Adipocyte (in vitro differentiated cells): ENCODE data around the gene MAML3.
A peak's percentile ranks its signal among the peaks of the same experiment; 100 is the strongest.

Experiments used
- DNase-seq: peaks from one replicate; pipeline ENCODE4 v3.0.0-alpha.2; 2015; ENCODE audit warnings: low read depth
- H3K27me3 ChIP-seq: replicated peaks from 2 replicates; pipeline ENCODE4 v1.7.0; 2013; ENCODE audit warnings: mild to moderate bottlenecking, low read length, moderate library complexity; ENCODE audit not compliant: control insufficient read depth, insufficient read depth
- H3K36me3 ChIP-seq: 2 replicates; pipeline ENCODE4 v1.7.0; 2013; ENCODE audit warnings: low read length, mild to moderate bottlenecking, moderate library complexity; ENCODE audit not compliant: control insufficient read depth, insufficient read depth, severe bottlenecking
- H3K4me1 ChIP-seq: 2 replicates; pipeline ENCODE4 v1.7.0; 2013; ENCODE audit warnings: mild to moderate bottlenecking, low read length, moderate library complexity; ENCODE audit not compliant: control insufficient read depth, insufficient read depth
- H3K4me3 ChIP-seq: 2 replicates; pipeline ENCODE4 v1.7.0; 2013; ENCODE audit warnings: mild to moderate bottlenecking, low read length, moderate library complexity
- H3K9ac ChIP-seq: 2 replicates; pipeline ENCODE4 v1.7.0; 2013; ENCODE audit warnings: mild to moderate bottlenecking, low read length, moderate library complexity
- H3K9me3 ChIP-seq: 2 replicates; pipeline ENCODE4 v1.7.0; 2013; ENCODE audit warnings: mild to moderate bottlenecking, low read length, moderate library complexity; ENCODE audit not compliant: control insufficient read depth

Gene MAML3

GRCh38 chr4:139843641-139844040 lies 310.3 kb downstream of the MAML3 start:
- H3K27me3 ChIP-seq: no peaks in the 10 kb centered on the region
- H3K9me3 ChIP-seq: no peaks in the 10 kb centered on the region
- no peak overlapping the region for H3K9ac ChIP-seq
- no peak for DNase-seq
- no peaks in the 10 kb centered on the region for H3K36me3 ChIP-seq
- no peaks in the 10 kb centered on the region for H3K4me1 ChIP-seq
- no peak overlapping the region for H3K4me3 ChIP-seq

DNA sequence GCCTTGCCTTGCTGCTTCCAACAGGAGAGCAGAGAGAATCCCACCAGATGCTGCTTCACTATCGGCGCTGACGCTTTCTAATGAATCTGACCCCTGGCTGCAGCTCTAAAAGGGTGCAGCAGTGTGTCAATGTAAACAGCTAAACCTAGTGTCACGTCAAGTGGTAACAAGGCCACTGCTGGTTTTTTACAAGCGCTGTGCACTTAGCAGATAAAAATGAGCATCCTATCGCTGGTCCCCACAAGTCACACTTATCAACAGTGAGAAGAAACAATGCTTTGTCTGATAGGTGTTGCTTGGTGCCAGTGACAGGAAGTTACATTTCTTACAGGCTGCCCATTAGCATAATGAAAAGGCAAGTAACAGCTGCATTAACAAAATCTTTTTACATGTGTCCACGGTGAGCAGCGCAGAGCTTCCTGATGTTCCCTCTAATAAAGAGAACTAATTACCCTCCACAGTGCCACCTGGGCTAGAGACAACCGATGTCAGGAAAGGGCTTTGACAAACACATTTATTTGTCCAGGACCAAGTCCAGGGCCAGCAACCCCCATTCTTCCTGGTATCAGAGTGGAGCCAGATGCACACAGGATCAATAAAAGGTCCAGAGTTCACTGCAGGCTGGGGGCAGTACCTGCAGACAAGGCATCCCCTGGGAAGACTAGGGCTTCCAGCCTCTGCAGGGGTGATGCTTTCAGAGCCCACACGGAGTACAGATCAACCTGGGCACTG lies 312.4 kb downstream of the MAML3 start:
- no peak for DNase-seq
- H3K9me3 ChIP-seq: no peaks in the 10 kb centered on the region
- H3K9ac ChIP-seq: no peak overlapping the region
- no peaks in the 10 kb centered on the region for H3K4me1 ChIP-seq
- H3K4me3 ChIP-seq: no peak overlapping the region
- no peaks in the 10 kb centered on the region for H3K27me3 ChIP-seq
- no peaks in the 10 kb centered on the region for H3K36me3 ChIP-seq

GRCh38 chr4:139840773-139841172 lies 313.2 kb downstream of the MAML3 start:
- no peaks in the 10 kb centered on the region for H3K36me3 ChIP-seq
- H3K4me1 ChIP-seq: no peaks in the 10 kb centered on the region

GRCh38 chr4:139839403-139840031 lies 314.5 kb downstream of the MAML3 start:
- Histone ChIP-seq H3K4me3 (no peak overlapping the region), H3K9ac (no peak overlapping the region)
- DNase-seq: no peak

More at GRCh38 chr4:139840773-139841172, 313.2 kb downstream of the MAML3 start:
- Histone ChIP-seq H3K27me3 (no peaks in the 10 kb centered on the region), H3K9me3 (no peaks in the 10 kb centered on the region), H3K9ac (no peak overlapping the region), H3K4me3 (no peak overlapping the region)
- DNase-seq: no peak

DNA sequence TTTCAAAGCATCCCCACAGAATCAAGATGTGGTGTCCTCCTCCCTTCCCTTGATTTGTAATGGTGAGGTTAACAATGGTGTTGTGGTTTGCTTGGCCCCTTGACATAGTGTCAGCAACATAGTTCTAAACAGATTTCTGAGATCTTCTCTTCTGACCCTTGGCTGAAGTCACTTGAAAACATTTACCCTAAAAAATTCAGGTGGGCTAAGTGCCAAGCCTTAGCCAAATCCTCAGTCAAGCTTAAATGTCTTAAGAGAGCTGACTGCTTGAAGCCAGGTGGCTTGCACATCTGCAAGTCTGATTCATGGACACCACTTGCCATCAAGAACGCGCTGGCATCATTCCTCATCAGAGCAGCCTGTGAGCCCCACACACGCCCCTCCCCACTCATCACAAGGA lies 315.2 kb downstream of the MAML3 start:
- Histone ChIP-seq H3K9ac (no peak overlapping the region), H3K36me3 (no peaks in the 10 kb centered on the region), H3K27me3 (no peaks in the 10 kb centered on the region), H3K9me3 (no peaks in the 10 kb centered on the region), H3K4me1 (no peaks in the 10 kb centered on the region), H3K4me3 (no peak overlapping the region)
- no peak for DNase-seq

More at GRCh38 chr4:139839403-139840031, 314.5 kb downstream of the MAML3 start:
- Histone ChIP-seq H3K27me3 (no peaks in the 10 kb centered on the region), H3K36me3 (no peaks in the 10 kb centered on the region), H3K9me3 (no peaks in the 10 kb centered on the region), H3K4me1 (no peaks in the 10 kb centered on the region)

- H3K27me3 ChIP-seq: no peaks in the 10 kb centered on the region
- H3K4me3 ChIP-seq: no peak overlapping the region
- no peaks in the 10 kb centered on the region for H3K36me3 ChIP-seq
- DNase-seq: peak; percentile 9
- H3K9me3 ChIP-seq: no peaks in the 10 kb centered on the region
- H3K9ac ChIP-seq: no peak overlapping the region
- no peaks in the 10 kb centered on the region for H3K4me1 ChIP-seq
These were observed 319.0 kb downstream of the MAML3 start for GRCh38 chr4:139834981-139835391.

GRCh38 chr4:139834226-139834662 lies 319.7 kb downstream of the MAML3 start:
- H3K27me3 ChIP-seq: no peaks in the 10 kb centered on the region

GRCh38 chr4:139833151-139833910 lies 320.7 kb downstream of the MAML3 start:
- no peak for DNase-seq
- Histone ChIP-seq H3K4me1 (no peaks in the 10 kb centered on the region), H3K9ac (no peak overlapping the region), H3K36me3 (no peaks in the 10 kb centered on the region), H3K9me3 (no peaks in the 10 kb centered on the region), H3K27me3 (no peaks in the 10 kb centered on the region), H3K4me3 (no peak overlapping the region)

More at GRCh38 chr4:139834226-139834662, 319.7 kb downstream of the MAML3 start:
- Histone ChIP-seq H3K4me3 (no peak overlapping the region), H3K36me3 (no peaks in the 10 kb centered on the region), H3K4me1 (no peaks in the 10 kb centered on the region), H3K9me3 (no peaks in the 10 kb centered on the region), H3K9ac (no peak overlapping the region)
- no peak for DNase-seq

- Histone ChIP-seq H3K4me3 (no peak overlapping the region), H3K27me3 (no peaks in the 10 kb centered on the region), H3K9me3 (no peaks in the 10 kb centered on the region), H3K9ac (no peak overlapping the region), H3K36me3 (no peaks in the 10 kb centered on the region), H3K4me1 (no peaks in the 10 kb centered on the region)
- no peak for DNase-seq
These were observed 324.9 kb downstream of the MAML3 start for GRCh38 chr4:139828966-139829664.

DNA sequence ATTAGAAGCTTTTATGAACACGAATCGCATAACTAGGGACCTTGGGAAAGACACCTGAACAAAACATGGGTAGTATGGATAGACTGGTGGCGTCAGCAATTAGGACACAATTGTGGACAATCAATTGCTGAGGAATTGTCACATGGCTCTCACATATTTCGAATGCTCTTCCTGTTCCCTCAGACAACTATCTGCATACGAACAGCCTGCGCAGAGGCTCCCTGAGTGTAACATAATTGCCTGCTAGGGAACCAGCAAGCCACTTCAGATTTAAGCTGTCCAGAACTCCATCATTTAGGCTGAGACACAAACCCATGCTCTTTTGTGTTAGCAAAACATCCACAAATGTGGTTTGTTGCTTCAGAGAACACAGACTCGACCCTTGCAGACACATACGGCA lies 327.6 kb downstream of the MAML3 start:
- H3K4me1 ChIP-seq: no peaks in the 10 kb centered on the region
- DNase-seq: no peak
- H3K9ac ChIP-seq: no peak overlapping the region
- H3K36me3 ChIP-seq: no peaks in the 10 kb centered on the region
- H3K27me3 ChIP-seq: no peaks in the 10 kb centered on the region
- H3K9me3 ChIP-seq: no peaks in the 10 kb centered on the region
- H3K4me3 ChIP-seq: no peak overlapping the region

GRCh38 chr4:139825523-139826014 lies 328.4 kb downstream of the MAML3 start:
- Histone ChIP-seq H3K9ac (no peak overlapping the region), H3K4me3 (no peak overlapping the region), H3K36me3 (no peaks in the 10 kb centered on the region), H3K9me3 (no peaks in the 10 kb centered on the region), H3K4me1 (no peaks in the 10 kb centered on the region), H3K27me3 (no peaks in the 10 kb centered on the region)
- no peak for DNase-seq
